ENCODE results near the gene SETBP1.

Gene SETBP1

DNA sequence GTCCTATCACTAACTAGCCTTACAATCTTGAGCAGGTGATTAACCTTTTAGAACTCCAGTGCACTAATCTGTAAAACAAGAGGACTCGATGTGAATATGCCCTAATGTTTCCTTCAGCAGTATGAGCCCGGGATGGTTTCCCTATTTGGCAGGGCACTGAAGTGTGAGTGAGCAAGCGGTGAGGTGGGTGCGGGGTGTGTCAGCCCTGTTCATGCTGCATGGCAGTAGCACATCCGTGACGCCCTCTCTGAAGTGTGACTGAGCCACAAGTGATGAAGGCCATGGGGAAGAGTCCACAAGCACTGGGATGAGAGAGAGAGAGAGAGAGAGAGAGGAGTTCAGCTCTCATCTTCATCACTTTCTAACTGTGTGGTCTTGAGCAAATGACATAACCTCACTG is 168.7 kb downstream of the SETBP1 start:
- no peak for DNase-seq

DNA sequence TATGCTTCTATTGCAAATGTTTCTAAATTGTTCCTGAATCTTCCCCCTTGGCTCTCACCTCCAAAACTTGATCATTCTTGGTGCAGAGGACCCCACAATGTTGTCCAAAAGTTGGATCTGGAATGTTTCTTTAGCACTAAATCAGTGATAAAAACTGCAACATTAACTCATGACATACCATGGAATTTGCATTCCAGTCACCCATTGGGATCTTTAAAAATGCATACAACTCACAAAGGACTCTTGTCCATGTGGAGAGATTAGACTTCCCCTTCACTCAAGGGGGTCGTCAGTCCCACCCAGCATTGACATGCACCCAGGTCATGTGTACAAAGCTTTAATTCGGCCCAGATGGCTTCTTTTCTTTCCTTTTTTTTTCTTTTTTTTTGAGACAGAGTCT is 169.3 kb downstream of the SETBP1 start:
- DNase-seq: no peak

DNA sequence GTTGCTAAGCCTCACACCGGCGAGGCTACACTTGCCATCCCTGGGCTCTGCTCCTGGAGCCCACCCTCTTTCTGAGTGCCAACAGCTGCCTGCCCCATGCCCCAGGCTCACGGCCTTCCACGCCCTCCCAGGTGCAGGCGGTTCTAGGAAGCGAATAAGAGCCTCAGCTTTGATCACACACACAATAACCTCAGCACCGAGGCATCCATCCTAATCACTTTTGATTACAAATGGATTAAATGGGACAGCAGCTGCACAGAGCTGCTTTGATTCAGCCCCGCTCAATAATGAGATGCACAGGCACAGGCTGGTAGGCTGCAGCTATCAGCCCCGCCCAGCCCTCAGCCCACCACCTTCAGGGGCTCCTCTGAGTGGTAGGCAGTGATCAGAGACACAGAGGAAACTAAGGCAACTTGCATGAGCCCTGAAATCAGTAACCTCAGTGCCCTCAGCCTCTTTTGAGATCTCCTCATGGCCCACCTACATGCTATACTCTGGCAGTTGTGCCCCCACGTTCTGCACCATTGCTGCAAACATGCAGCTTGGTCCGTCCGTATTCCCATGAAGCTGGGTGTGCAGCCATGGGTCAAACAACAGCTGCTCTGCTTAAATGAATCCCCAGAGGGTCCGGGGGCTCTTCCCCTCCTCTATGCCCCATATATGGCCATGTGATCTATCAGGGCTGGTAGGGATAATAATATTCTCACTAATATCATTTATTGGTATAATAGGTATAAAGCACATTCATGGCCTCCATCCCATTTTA is 171.4 kb downstream of the SETBP1 start:
- no peak for DNase-seq

DNA sequence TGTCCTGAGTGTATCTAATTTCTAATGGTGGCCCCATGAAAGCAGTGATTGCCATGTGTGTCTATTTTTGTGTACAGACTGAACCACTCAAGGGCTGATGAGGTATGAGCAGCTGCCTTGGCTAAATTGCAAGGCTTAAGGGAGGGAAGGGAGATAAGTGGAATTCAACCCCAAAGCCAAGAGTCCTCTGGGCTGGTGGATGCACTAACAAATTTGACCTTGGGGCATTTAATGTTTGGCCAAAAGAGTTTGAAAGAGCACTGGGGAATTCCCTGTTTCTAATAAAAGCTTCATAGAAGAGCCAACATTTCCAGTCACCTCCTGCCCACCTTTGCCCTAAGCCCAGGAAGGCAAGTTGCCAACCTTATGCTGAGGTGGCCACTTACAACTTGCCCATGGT is 172.1 kb downstream of the SETBP1 start:
- no peak for DNase-seq

DNA sequence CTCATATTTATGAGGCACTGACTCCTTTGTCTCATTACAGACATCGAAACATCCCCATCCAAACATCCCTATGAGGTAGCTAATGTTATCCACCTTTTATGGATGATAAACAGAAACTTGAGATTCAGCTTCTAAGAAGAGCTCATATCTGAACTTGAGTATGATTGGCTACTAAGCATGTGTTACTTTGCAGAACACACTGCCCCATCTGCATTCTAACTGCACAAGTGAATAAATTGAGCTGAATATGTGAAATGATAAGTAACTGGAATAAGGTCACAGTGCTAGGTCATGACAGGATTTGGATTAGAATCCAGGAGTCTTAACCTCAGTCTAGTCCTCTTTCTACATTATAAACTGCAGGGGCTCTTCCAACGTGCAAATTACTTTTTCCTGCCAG is 172.7 kb downstream of the SETBP1 start:
- DNase-seq: no peak

DNA sequence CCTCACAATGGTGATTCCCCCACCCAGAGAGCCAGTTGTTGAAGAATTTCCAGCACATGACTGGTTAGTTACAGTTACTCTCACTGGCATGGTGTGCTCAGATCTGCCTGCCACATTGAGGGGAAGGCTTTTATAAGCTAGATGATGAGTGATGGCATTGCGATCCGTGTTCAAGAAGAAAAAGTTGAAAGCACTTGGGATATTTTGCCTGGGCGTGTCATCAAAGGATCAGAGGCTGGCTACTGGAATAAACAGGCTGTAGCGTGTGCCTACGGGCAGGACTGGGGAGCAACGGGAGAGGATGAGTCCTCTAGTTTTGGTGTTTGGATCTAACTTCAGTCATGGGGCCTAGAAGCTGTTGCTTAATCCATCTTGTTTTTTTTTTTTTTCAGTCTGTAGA is 175.0 kb downstream of the SETBP1 start:
- no peak for DNase-seq

DNA sequence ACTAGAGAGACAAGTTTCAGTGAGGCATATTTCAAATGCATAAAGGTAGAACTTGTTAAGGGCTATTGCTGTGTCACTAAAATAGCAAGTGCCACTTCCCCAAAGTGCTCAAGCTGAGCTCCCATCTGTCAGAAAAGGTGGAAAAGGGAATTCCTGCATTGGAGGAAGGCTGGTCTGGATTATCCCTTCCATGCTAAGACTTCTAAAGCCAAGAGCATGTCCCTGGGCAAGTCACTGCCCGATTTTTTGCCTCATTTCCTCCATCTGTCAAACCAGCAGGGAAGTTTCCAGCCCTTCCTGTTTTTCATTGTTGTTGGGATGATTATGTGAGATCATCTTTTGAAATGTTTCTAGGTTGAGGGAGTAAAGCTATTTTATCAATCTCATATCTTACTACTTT is 175.5 kb downstream of the SETBP1 start:
- DNase-seq: no peak

DNA sequence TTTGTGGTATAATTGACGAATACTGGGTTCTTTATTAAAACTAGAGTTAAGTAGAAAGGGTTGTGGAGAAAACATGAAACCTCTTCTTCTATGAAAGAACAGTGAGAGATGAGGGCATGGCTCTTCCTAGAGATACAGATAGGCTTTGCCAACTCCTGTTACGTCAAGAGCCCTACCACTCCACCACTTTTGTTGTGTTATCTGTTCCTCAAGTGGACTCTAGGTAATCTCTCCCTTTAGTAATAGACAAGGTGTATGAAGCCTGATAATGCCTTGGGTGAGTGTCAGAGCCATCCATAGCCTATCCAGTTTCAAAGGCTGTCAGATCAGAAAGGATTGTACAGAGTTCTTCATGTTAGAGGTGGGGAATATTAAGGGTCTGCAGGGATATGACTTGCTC is 176.4 kb downstream of the SETBP1 start:
- no peak for DNase-seq

DNA sequence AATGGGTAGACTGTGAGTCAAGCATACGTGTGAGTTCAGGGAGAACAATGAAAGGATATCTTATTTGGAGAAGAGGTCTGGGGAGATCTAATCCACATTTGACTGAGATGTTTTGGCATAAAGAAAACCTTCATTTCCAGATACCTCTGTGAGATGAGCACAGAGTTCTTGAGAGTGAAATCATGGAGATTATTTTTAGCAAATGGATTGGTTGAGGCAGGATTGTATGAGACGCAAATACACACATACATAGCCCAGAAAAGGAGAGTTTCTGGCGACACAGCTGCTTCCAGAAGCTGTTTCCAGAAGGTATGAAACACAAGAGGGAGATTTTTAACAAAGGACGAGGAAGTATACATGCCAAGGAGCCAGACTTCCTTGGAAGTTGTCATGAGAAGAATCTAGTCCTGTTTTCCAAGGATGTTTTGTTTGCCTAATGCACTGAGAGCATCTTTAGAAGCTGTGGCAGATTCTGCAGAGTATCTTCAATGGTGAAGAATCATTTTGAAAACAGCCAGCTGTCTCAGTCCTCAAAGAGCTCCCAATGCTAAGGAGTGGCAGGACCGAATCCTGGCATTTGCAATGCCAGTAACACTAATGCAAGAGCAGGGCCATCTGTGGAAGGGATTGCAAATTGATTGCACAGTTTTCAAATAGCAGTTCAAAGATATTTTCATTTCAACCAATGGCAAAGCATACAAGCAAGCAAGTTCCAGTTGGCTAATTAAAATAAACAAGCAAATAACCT is 177.2 kb downstream of the SETBP1 start:
- DNase-seq: no peak

DNA sequence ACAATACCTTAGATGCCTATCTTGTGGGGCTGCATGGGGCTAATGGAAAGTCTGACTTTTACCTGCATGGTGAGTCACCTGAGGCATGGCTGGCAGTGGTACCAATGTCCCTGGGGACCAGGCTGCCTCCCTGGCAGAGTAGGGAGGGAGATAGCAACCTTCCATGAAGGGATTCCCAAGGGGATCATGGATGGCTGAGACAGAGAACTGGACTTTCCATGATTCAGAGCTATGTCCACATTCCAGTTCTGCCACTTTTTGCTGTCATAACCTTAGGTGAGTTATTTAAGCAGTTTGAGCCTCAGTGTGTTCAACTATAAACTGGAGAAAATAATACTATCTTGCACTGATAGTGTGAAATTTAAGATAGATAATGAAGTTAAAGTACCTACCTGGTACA is 178.6 kb downstream of the SETBP1 start:
- no peak for DNase-seq

DNA sequence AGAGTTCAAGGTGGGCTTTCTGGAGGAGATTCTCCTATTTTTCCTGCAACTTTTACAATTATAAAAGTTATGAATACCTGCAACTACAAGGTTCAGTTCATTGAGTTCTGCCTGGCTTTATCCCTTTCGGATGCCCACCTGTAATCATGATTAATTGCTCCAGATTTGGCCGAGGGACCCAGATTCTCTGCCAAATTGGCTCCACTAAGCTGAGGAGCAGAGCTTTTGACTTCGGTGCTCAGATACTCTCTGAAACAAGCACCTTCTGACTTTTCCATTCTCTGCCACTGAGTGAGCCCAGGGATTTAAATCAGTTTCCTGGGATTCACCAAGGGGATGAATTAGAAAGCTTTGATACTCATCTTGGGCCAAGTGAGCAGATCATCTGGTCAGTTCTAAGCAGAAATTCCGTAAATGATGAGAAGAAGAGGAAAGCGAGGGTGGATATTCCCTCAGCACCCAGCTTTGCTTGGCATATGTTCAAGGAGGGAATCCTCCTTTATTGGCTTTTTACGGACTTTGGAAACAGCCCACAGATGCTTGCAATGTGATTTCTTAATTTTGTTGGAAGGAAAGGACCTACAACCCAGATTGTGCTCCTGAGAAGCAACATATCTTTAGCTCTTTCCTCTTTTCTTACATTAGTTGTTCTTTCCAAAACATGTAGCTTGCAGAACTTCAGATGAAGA is 179.2 kb downstream of the SETBP1 start:
- no peak for DNase-seq

DNA sequence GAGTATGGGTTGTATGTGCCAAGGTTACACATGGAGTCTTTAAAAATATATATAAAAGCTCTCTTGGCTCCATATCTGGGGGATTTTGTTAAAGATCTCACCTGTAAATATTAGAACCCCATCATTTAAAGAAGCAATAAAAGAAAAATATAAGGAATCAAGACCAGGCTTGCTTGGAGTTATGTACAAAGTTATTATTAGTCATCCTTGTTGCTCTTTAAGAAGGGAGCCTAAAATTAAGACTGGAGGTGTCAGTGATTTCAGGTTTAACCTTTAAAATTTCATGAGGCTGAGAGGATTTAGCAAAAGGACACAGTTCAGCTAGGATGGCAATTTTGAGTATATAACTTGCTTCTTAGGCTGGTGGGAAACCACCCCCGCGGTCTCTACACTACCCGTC is 181.4 kb downstream of the SETBP1 start:
- DNase-seq: no peak

DNA sequence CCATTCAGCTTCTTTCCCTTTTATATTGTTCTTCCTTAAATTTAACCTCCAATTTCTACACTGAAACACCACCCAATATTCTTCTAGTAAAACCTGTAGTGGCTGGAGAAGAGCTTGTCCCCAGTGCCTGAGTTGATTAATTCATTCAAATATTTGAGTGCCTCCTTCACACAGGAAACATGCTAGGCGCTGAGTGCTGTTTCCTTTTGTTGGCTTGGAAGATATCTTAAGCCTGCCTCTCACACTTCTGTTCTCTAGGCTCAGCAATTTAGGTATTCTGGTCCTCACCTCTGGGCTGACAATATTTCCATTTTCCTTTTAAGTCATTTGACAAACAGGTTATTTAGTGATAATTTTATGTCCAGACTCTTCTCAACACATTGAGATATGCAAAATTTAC is 185.4 kb downstream of the SETBP1 start:
- no peak for DNase-seq

DNA sequence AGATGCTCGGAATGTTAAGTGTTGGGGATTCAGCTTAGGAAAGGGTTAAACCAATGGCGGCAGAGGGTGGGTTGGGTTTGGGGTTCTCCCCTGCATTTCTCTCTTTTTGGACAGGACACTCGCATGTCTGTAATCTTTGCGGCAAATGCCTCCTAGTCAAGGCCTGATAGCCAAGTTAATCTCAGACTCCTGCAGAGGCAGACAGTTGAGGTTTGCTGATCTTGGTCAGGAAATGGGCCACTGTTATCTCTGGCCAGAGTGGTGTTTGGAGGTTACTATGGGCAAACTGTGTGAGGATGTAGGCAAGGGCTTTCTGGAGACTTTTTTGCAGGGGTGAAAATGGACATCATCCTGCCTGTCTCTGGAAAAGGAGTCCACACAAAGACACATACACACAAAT is 188.8 kb downstream of the SETBP1 start:
- peak; percentile 94 for DNase-seq

DNA sequence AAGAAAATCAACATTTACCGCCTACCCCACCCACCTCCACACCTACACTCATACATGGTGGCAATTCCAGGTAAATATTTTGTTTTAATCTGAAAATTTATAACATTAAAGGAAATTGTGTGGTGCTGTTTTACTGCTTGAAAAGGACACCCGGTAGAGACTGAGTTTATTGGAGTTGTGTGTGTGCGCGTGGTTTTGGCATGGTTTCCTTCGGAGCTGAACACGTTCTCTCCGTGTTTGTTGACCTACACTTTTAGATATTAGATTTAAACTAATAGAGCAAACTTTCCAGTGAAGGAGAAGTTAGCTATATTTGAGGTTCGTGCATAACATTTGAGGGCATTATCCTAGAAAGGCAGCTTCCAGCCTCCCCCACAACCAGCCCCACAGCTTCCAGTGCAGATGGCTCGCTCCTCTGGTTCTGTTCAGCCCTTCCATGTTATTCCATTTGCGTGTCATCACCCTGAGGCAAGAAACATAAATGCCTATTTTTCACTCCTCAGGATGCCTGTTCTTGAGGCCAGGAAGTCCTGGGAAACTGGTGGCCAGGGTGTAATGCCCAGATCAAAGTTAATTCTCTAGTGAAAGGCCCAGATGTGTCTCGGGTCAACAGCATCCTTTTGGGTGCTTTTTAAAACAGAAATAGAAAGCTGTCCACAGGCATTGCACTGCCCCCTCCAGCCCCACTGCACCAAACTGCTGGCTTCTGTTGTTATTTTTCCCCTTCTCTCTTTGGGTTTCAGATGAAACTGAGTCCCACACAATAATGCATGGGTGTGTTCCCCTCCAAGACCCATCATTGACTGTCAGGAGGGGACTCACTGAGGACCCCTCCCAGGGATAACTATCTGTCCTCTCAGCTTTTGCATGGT is 190.2 kb downstream of the SETBP1 start:
- DNase-seq: no peak

DNA sequence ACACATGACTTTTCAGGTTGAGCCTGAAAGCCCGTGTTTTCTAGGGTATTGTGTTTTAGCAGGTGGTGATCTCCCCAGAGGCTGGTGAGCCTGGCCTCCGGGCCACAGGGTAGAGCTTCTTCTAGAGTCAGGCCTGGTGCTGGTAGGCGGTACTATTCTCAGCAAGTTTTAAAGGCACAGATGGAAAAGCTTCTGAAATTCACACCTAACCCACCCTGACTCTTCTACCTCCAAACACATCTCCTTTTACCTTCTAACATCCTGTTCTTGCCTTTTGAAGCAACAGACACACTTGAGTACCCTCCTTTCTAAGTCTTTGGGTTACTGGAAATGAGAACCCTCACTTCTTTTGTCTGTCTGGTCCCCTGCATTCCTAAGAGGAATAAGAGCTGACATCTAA is 191.1 kb downstream of the SETBP1 start:
- no peak for DNase-seq

DNA sequence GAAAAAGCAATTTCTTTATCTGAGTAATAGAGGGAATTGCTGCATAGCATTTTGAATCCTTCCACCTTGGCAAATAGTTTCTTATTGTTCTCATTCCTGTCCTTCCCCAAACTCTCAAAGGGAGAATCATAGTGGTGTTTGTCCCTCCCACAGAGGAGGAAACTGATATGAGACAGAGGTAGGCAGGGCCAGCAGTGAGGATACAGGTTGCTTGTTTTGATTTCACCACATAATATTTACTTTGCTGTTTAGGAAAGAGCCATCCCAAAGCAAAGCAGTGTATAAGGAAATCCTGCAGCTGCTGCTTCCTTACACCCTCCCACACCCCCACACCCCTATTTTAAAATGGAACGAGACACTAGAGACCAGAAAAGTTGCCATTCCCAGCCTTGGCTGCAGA is 195.3 kb downstream of the SETBP1 start:
- no peak for DNase-seq

DNA sequence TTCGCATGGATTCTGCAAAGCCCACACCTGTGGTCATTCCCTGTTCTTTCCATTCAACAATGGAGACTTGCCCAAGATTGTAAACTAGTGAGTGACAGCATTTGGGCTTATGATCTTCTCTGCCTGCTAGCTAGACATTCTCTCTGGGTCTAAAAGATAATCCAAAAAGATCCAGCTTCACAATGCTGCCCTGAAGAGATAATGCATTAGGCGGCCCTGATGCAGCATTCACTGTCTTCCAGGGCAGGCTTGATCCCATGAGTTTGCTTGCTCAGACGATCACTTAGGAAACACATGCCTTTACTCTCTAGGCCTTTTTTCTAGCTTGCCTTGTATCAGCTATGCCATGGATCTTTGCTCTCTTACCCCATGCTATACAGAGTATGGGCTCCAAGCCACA is 196.1 kb downstream of the SETBP1 start:
- DNase-seq: peak; percentile 43

DNA sequence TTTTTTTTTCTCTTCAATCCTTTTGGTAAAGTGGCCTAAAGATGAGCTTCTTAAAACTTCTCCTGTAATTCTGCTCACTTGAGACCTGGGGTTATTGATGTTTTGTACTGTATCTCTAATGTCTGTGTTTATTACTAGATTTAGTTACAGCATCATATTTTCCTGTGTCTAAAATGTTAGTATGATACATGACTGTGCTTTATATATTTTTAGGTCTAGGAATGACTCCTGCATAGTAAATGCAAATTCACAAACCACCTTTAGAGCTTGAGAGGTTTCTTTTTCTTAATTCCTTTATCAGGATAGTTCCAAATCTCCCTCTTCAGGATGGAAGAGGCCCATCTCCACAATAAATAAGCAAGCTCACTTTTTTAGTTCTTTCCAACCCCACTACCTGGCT is 197.6 kb downstream of the SETBP1 start:
- DNase-seq: no peak

DNA sequence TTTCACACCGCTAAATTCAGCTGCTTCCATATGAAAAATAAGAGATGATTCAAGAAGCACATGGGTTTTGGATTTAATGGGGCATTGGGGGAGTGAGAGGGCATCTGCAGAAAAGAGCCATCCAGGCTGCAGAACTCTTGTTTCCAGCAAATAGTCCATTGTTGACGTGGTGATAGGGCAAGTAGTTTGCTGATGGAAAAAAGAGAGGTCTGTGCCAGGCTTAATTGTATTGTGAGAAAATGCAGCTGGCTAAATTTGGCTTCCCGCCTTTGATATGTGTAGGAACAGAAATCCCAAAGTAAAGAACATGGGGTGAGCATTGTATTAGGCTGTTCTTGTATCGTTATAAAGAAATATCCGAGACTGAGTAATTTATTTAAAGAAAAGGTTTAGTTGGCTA is 199.5 kb downstream of the SETBP1 start:
- no peak for DNase-seq

DNA sequence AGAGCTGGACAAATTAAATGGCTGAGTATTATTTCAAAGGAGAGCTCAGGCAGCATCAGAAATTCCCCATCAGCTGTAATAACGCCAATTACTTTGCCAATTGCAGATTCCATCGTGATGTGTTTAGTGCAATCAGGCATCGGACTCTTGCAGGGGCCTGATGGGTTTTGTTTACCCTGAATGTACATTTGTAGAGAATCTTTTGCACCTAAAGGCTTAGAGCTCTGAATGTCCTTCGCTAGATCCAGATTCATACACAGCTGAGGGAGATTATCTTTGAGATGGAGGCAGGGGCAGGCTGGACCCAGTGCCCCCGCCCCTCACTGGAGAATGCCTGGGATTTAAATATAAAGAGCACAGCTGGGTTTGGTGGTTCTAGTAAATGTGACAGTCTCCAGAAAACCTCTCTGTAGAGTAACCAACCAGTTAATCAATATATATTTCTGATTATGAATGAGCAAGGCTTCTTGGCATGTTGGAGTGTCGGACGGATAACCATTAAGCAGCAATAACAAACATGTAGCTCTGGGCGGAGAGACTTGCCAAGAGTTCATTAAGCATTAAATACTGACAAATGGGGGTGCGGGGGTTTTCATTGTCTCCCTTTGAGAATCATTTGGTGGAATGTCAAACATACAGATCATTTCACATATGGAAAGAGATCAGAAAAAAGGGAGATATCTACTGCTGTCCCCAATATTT is 200.9 kb downstream of the SETBP1 start:
- DNase-seq: no peak

DNA sequence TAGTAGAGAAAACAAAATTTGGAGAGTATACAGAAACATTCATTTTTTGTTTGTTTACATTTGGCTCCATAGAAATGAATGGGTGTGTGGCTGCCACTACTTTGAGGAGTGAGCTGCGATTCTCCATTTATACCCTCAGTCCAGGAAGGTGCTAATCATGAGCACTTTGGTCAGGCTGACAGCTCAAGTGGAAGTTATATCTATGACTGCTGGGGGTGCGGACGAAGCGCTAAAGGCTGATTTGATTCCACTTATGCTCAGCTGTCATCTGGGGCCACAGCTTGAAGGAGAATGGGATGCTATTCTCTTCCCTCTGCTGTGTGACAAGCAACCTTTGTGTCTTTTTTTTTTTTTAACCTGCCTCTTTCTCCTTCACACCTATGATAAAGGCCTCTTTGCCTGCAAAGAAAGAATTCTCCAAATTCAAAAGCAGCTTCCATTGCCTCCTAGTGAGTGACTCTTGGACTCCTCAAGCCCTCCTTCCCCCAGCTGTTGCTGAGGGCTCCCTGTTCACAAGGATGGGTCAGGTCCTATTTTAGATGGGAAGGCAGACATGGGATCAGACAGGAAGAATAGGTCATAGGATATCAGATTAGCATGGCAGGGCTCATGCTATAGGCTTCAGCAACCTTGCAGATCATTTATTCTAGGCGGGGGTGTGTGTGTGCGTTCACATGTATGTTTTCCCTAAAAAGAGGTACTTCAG is 201.6 kb downstream of the SETBP1 start:
- DNase-seq: no peak
